GM12872 (cell line): ENCODE results near the gene NKIRAS1.
A peak's percentile ranks its signal among the peaks of the same experiment; 100 is the strongest.

ENCODE experiments used
- TF ChIP-seq, protein P1 (sequence below): IDR thresholded peaks from 3 replicates; pipeline ENCODE4 v1.5.1; 2011; ENCODE audit warnings: low read depth, mild to moderate bottlenecking, low read length, moderate library complexity; ENCODE audit not compliant: insufficient read depth

Gene NKIRAS1

GRCh38 chr3:23916886-23917678, at the start of gene NKIRAS1, which contains the start of gene RPL15:
Gene NKIRAS1 (minus strand): TSS chr3:23916990. CDS start chr3:23910904, 6,086 bp downstream.
Gene RPL15 (plus strand): TSS chr3:23917132. CDS start chr3:23917860, 728 bp downstream.
- TF ChIP-seq, protein P1, sequence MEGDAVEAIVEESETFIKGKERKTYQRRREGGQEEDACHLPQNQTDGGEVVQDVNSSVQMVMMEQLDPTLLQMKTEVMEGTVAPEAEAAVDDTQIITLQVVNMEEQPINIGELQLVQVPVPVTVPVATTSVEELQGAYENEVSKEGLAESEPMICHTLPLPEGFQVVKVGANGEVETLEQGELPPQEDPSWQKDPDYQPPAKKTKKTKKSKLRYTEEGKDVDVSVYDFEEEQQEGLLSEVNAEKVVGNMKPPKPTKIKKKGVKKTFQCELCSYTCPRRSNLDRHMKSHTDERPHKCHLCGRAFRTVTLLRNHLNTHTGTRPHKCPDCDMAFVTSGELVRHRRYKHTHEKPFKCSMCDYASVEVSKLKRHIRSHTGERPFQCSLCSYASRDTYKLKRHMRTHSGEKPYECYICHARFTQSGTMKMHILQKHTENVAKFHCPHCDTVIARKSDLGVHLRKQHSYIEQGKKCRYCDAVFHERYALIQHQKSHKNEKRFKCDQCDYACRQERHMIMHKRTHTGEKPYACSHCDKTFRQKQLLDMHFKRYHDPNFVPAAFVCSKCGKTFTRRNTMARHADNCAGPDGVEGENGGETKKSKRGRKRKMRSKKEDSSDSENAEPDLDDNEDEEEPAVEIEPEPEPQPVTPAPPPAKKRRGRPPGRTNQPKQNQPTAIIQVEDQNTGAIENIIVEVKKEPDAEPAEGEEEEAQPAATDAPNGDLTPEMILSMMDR = 0 out of 3 replicates have a peak, but pooled peaks have one; percentile 12

- TF ChIP-seq, protein P1 = no peak
Observed at GRCh38 chr3:23966328-23966727, 49.5 kb upstream of the NKIRAS1 start.

- TF ChIP-seq, protein P1 = no peak
Observed at GRCh38 chr3:23964537-23965235, 47.9 kb upstream of the NKIRAS1 start.

GRCh38 chr3:23961913-23962312, 45.1 kb upstream of the NKIRAS1 start:
- TF ChIP-seq, protein P1 = no peak

- TF ChIP-seq, protein P1 = no peak
Observed at GRCh38 chr3:23961066-23961465, 44.3 kb upstream of the NKIRAS1 start.

DNA sequence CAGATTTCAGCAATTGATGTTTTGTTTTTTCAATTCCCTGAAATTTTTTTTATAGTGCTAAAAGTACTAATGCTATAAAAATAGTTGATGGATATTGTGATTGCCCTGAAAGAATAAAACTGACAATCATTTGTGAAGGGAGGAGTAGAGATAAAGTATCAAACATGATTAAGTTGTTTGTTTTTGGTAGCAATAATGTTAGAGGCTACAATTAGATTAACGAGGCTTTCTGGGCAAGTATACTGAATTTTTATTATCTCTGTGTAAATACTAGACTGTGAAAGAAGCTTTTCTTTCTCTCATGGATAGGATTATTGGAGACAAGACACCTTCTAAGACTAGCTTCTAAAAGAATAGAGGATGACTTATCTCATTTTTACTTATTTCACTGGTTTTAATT, 43.9 kb upstream of the NKIRAS1 start:
- TF ChIP-seq, protein P1 = no peak

DNA sequence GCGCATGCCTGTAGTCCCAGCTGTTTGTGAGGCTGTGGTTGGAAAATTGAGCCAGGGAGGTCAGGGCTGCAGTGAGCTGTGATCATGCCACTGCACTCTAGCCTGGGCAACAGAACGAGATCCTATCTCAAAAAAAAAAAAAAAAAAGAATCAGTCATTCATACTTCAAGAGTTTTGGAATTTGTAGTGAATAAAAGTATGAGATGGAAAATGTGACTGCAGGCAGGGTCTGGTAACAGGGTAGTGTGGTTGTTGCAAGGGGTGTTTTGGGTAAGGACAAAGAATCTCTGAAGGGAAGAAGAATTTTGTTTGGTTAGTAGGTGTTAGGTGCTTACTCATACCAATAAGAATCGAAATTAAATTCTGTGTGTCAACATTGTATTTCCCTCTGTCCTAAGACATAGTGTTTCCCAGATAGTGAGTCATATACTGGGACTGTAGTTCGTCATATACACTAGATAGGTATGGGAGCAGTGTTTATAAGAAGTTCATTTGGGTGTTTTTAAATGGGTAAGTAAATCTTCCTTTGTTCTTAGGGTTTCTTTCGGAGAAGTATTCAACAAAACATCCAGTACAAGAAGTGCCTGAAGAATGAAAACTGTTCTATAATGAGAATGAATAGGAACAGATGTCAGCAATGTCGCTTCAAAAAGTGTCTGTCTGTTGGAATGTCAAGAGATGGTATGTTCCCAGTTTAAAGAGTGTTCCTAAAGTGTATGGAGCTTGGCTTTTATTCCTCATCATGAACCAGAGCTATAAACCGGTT, 42.5 kb upstream of the NKIRAS1 start:
- TF ChIP-seq, protein P1 = no peak
